Neuronal stem cell (in vitro differentiated cells): ENCODE results near the gene GJC1.

ENCODE experiments used
- DNase-seq: peaks from one replicate; pipeline ENCODE4 v3.0.0-alpha.2; 2013; ENCODE audit warnings: low spot score
- H2AFZ ChIP-seq: one replicate; pipeline ENCODE4 v1.6.1; 2013; ENCODE audit warnings: mild to moderate bottlenecking, low read length, inconsistent platforms
- H2AK5ac ChIP-seq: 2 replicates; pipeline ENCODE4 v1.6.1; 2013; ENCODE audit warnings: low read depth, mild to moderate bottlenecking, inconsistent platforms, low read length, moderate library complexity, mixed read lengths
- H2BK120ac ChIP-seq: 2 replicates; pipeline ENCODE4 v1.6.1; 2013; ENCODE audit warnings: low read depth, mild to moderate bottlenecking, inconsistent platforms, low read length, moderate library complexity, mixed read lengths
- H2BK12ac ChIP-seq: one replicate; pipeline ENCODE4 v1.6.1; 2013; ENCODE audit warnings: low read length, inconsistent platforms
- H2BK15ac ChIP-seq: 2 replicates; pipeline ENCODE4 v1.6.1; 2013; ENCODE audit warnings: mild to moderate bottlenecking, low read length, inconsistent platforms, mixed read lengths
- H2BK5ac ChIP-seq: one replicate; pipeline ENCODE4 v1.6.1; 2013; ENCODE audit warnings: inconsistent platforms, mild to moderate bottlenecking, low read length, moderate library complexity
- H3K14ac ChIP-seq: one replicate; pipeline ENCODE4 v1.6.1; 2013; ENCODE audit warnings: low read length, inconsistent platforms
- H3K18ac ChIP-seq: 2 replicates; pipeline ENCODE4 v1.6.1; 2013; ENCODE audit warnings: low read length, inconsistent platforms
- H3K23ac ChIP-seq: 2 replicates; pipeline ENCODE4 v1.6.1; 2013; ENCODE audit warnings: low read depth, mild to moderate bottlenecking, mixed read lengths, low read length, inconsistent platforms; ENCODE audit not compliant: poor library complexity
- H3K27ac ChIP-seq: replicated peaks from 3 replicates; pipeline ENCODE4 v1.5.1; 2013; ENCODE audit warnings: low read length, inconsistent platforms
- H3K27me3 ChIP-seq, 3 experiments: 2 replicates each; pipeline ENCODE4 v1.6.1; 2013; ENCODE audit warnings: low read length in 3 of 3, mild to moderate bottlenecking in 2 of 3, inconsistent platforms in 1 of 3, low read depth in 1 of 3, mixed read lengths in 1 of 3, moderate library complexity in 1 of 3; ENCODE audit not compliant: control insufficient read depth in 3 of 3, insufficient read depth in 3 of 3
- H3K36me3 ChIP-seq, 2 donors: replicated peaks in 1 of 2; 2 replicates each; pipeline ENCODE4 v1.6.1; 2013; ENCODE audit warnings: low read length in 2 of 2; ENCODE audit not compliant: control insufficient read depth in 2 of 2, insufficient read depth in 2 of 2
- H3K4ac ChIP-seq: 2 replicates; pipeline ENCODE4 v1.6.1; 2013; ENCODE audit warnings: inconsistent platforms, mild to moderate bottlenecking, low read length, moderate library complexity
- H3K4me1 ChIP-seq, 2 donors: 1 replicate in 1 of 2; 2 replicates in 1 of 2; pipeline ENCODE4 v1.6.1; 2013; ENCODE audit warnings: low read length in 2 of 2, low read depth in 1 of 2; ENCODE audit not compliant: control insufficient read depth in 2 of 2, insufficient read depth in 1 of 2
- H3K4me2 ChIP-seq: one replicate; pipeline ENCODE4 v1.6.1; 2013; ENCODE audit warnings: mild to moderate bottlenecking, low read length, inconsistent platforms; ENCODE audit not compliant: insufficient read depth, poor library complexity, severe bottlenecking
- H3K4me3 ChIP-seq, 2 donors: 2 replicates each; pipeline ENCODE4 v1.5.1; 2013; ENCODE audit warnings: low read length in 2 of 2, mild to moderate bottlenecking in 2 of 2, inconsistent platforms in 1 of 2, moderate library complexity in 1 of 2
- H3K79me1 ChIP-seq: one replicate; pipeline ENCODE4 v1.6.1; 2013; ENCODE audit warnings: low read depth, mild to moderate bottlenecking, inconsistent platforms, low read length, moderate library complexity
- H3K9ac ChIP-seq: one replicate; pipeline ENCODE4 v1.6.1; 2013; ENCODE audit warnings: mild to moderate bottlenecking, low read depth, low read length, inconsistent platforms; ENCODE audit not compliant: poor library complexity
- H3K9me3 ChIP-seq, 2 donors: replicated peaks in 1 of 2; 2 replicates each; pipeline versions ENCODE3 to v1.6.1; 2013; ENCODE audit warnings: low read length in 2 of 2, mild to moderate bottlenecking in 2 of 2, inconsistent platforms in 1 of 2, low read depth in 1 of 2, mixed read lengths in 1 of 2, moderate library complexity in 1 of 2; ENCODE audit not compliant: control insufficient read depth in 2 of 2, insufficient read depth in 1 of 2
- H4K8ac ChIP-seq: one replicate; pipeline ENCODE4 v1.6.1; 2013; ENCODE audit warnings: low read depth, mild to moderate bottlenecking, inconsistent platforms, low read length, moderate library complexity
- H4K91ac ChIP-seq: one replicate; pipeline ENCODE4 v1.6.1; 2013; ENCODE audit warnings: low read length, low read depth, mild to moderate bottlenecking, inconsistent platforms; ENCODE audit not compliant: poor library complexity
- WGBS, 2 donors: extraction: QIAGEN DNeasy Blood & Tissue Kit; methylation state at CpG; one replicate each; pipeline ENCODE4 v1.1.7; 2013; ENCODE audit warnings: missing lambda C conversion rate in 2 of 2, mixed read lengths in 1 of 2; ENCODE audit not compliant: insufficient read length in 2 of 2, insufficient replicate concordance in 1 of 2; ENCODE audit errors: extremely low coverage in 2 of 2; 5-methylcytosine and 5-hydroxymethylcytosine counted together

The GJC1 gene

GRCh38 chr17:44850025-44850424, 19.9 kb upstream of the GJC1 start:
- Histone ChIP-seq H4K91ac (no peak overlapping the region), H3K27me3 (no peaks in the 10 kb centered on the region), H3K9ac (no peak overlapping the region), H3K4ac (no peak overlapping the region), H4K8ac (no peak overlapping the region), H2AK5ac (no peak overlapping the region), H3K14ac (no peak overlapping the region), H3K23ac (no peak overlapping the region), H3K36me3 (peaks cover 38 to 63% of the 10 kb centered on the region in 2 donors), H3K4me1 (peaks cover 0 to 2% of the 10 kb centered on the region in 2 donors), H3K4me2 (no peak overlapping the region), H3K27ac (no peak overlapping the region), H3K9me3 (no peaks in the 10 kb centered on the region), H3K79me1 (no peaks in the 10 kb centered on the region), H3K4me3 (no peak overlapping the region), H2BK12ac (no peak overlapping the region), H2AFZ (no peak overlapping the region), H2BK120ac (no peak overlapping the region), H2BK15ac (no peak overlapping the region), H2BK5ac (no peak overlapping the region), H3K18ac (no peak overlapping the region)
- WGBS, 2 donors: no CpG with 5 or more reads among the region's 7 CpGs
- no peak for DNase-seq

GRCh38 chr17:44848961-44849489, 18.9 kb upstream of the GJC1 start:
- no peak for DNase-seq
- no peak overlapping the region for H4K91ac ChIP-seq
- WGBS, 2 donors: no CpG with 5 or more reads among the region's 12 CpGs
- H2BK15ac ChIP-seq: no peak overlapping the region
- H3K79me1 ChIP-seq: no peaks in the 10 kb centered on the region
- H2AK5ac ChIP-seq: no peak overlapping the region
- H3K36me3 ChIP-seq: peaks cover 28 to 53% of the 10 kb centered on the region in 2 donors
- H2BK5ac ChIP-seq: no peak overlapping the region
- H2AFZ ChIP-seq: no peak overlapping the region
- H3K27me3 ChIP-seq: no peaks in the 10 kb centered on the region
- no peak overlapping the region for H3K14ac ChIP-seq
- no peak overlapping the region for H3K4ac ChIP-seq
- no peak overlapping the region for H3K4me3 ChIP-seq
- H3K9ac ChIP-seq: no peak overlapping the region
- no peaks in the 10 kb centered on the region for H3K9me3 ChIP-seq
- H3K27ac ChIP-seq: no peak overlapping the region
- H2BK120ac ChIP-seq: no peak overlapping the region
- no peak overlapping the region for H3K18ac ChIP-seq
- H3K4me1 ChIP-seq: peaks cover 0 to 3% of the 10 kb centered on the region in 2 donors
- H2BK12ac ChIP-seq: no peak overlapping the region
- no peak overlapping the region for H3K23ac ChIP-seq
- H4K8ac ChIP-seq: no peak overlapping the region
- H3K4me2 ChIP-seq: no peak overlapping the region

- Histone ChIP-seq H3K27me3 (no peaks in the 10 kb centered on the region), H3K23ac (no peak overlapping the region), H3K27ac (no peak overlapping the region), H2BK15ac (no peak overlapping the region), H2BK12ac (no peak overlapping the region), H3K79me1 (no peaks in the 10 kb centered on the region), H3K4me2 (no peak overlapping the region), H3K18ac (no peak overlapping the region), H3K36me3 (peaks cover 24 to 46% of the 10 kb centered on the region in 2 donors), H3K4ac (no peak overlapping the region), H2BK120ac (no peak overlapping the region), H2AK5ac (no peak overlapping the region), H3K4me3 (no peak overlapping the region), H3K14ac (no peak overlapping the region), H2AFZ (no peak overlapping the region), H3K4me1 (peaks cover 0 to 4% of the 10 kb centered on the region in 2 donors), H3K9ac (no peak overlapping the region), H4K91ac (no peak overlapping the region), H4K8ac (no peak overlapping the region), H2BK5ac (no peak overlapping the region), H3K9me3 (no peaks in the 10 kb centered on the region)
- WGBS, 2 donors: no CpG with 5 or more reads among the region's 6 CpGs
- DNase-seq: no peak
Observed at GRCh38 chr17:44848257-44848795, 18.2 kb upstream of the GJC1 start.

- Histone ChIP-seq H2AFZ (no peak within 1 kb of the TSS), H3K14ac (no peak within 1 kb of the TSS), H2BK5ac (no peak within 1 kb of the TSS), H3K9me3 (no peaks in the 10 kb centered on the region), H2BK15ac (no peak within 1 kb of the TSS), H3K4ac (no peak within 1 kb of the TSS), H3K4me2 (no peak within 1 kb of the TSS), H3K18ac (no peak within 1 kb of the TSS), H2BK12ac (no peak within 1 kb of the TSS), H2AK5ac (no peak within 1 kb of the TSS), H4K91ac (no peak within 1 kb of the TSS), H3K36me3 (peaks cover 21 to 40% of the 10 kb centered on the region in 2 donors), H2BK120ac (no peak within 1 kb of the TSS), H3K27ac (no peak within 1 kb of the TSS), H3K27me3 (no peaks in the 10 kb centered on the region), H4K8ac (no peak within 1 kb of the TSS), H3K79me1 (no peaks in the 10 kb centered on the region), H3K23ac (no peak within 1 kb of the TSS), H3K9ac (no peak within 1 kb of the TSS), H3K4me1 (peaks cover 5 to 9% of the 10 kb centered on the region in 2 donors), H3K4me3 (no peak within 1 kb of the TSS)
- no CpG with 5 or more reads among the region's 2 CpGs for WGBS, 2 donors
- DNase-seq: no peak
Observed at GRCh38 chr17:44847586-44847985, 17.5 kb upstream of the GJC1 start, which contains the start of gene HIGD1B. Gene HIGD1B (plus strand): TSS chr17:44847883. CDS start chr17:44848153, 270 bp downstream.
